Neural cell (in vitro differentiated cells): Measurements from ENCODE around the gene INTS11. TPM values are rescaled to one million over a fixed set of nuclear protein-coding genes. Genes with fewer than 3 reads are reported as not detected.

Source experiments
- H2AFZ ChIP-seq: fragments of 200-600, 300-800 bp; sonication (generic), shearing (Covaris generic); 2 replicates; pipeline ENCODE4 v1.6.0; 2014; ENCODE audit warnings: low read depth, mild to moderate bottlenecking, antibody characterized with exemption, low read length, moderate library complexity
- H3F3A ChIP-seq: fragments of 200-600 bp; shearing (Covaris generic); 2 replicates; pipeline ENCODE4 v1.6.1; 2016; ENCODE audit warnings: mild to moderate bottlenecking, moderate library complexity, mixed read lengths, antibody characterized with exemption, low read length; ENCODE audit not compliant: insufficient read depth, poor library complexity, severe bottlenecking
- H3K27ac ChIP-seq: fragments of 200-600, 300-800 bp; sonication (generic), shearing (Covaris generic); 2 replicates; pipeline ENCODE4 v1.5.1; 2014; ENCODE audit warnings: mild to moderate bottlenecking, low read length, moderate library complexity
- H3K27me3 ChIP-seq: fragments of 300-800, 200-600 bp; sonication (generic), shearing (Covaris generic); 2 replicates; pipeline ENCODE4 v1.6.0; 2014; ENCODE audit warnings: mild to moderate bottlenecking, low read depth, low read length, moderate library complexity; ENCODE audit not compliant: insufficient read depth
- H3K36me3 ChIP-seq: fragments of 300-800, 200-600 bp; sonication (generic), shearing (Covaris generic); 2 replicates; pipeline ENCODE4 v1.5.1; 2014; ENCODE audit warnings: mild to moderate bottlenecking, antibody characterized with exemption, low read length, moderate library complexity; ENCODE audit not compliant: insufficient read depth
- H3K4me2 ChIP-seq: fragments of 300-800, 200-600 bp; sonication (generic), shearing (Covaris generic); 2 replicates; pipeline ENCODE4 v1.6.0; 2014; ENCODE audit warnings: mild to moderate bottlenecking, low read length
- H3K4me3 ChIP-seq: fragments of 300-800, 200-600 bp; sonication (generic), shearing (Covaris generic); 2 replicates; pipeline ENCODE4 v1.5.1; 2014; ENCODE audit warnings: mild to moderate bottlenecking, low read length, moderate library complexity
- H3K79me2 ChIP-seq: fragments of 200-600 bp; shearing (Covaris generic); replicated peaks from 2 replicates; pipeline ENCODE4 v1.6.0; 2014; ENCODE audit warnings: mild to moderate bottlenecking, low read length, moderate library complexity; ENCODE audit not compliant: insufficient read depth
- H3K9ac ChIP-seq: fragments of 300-800, 200-600 bp; sonication (generic), shearing (Covaris generic); 2 replicates; pipeline ENCODE4 v1.6.1; 2016; ENCODE audit warnings: mild to moderate bottlenecking, low read length, mixed read lengths
- H3K9me2 ChIP-seq: fragments of 200-600 bp; shearing (Covaris generic); 2 replicates; pipeline ENCODE4 v1.6.1; 2016; ENCODE audit warnings: mild to moderate bottlenecking, low read length, mixed read lengths; ENCODE audit not compliant: insufficient read depth
- H3K9me3 ChIP-seq: fragments of 200-600, 300-800 bp; sonication (generic), shearing (Covaris generic); 2 replicates; pipeline ENCODE4 v1.6.1; 2016; ENCODE audit warnings: mild to moderate bottlenecking, mixed run types, low read length, moderate library complexity, mixed read lengths
- H4K20me1 ChIP-seq: fragments of 200-600 bp; shearing (Covaris generic); 2 replicates; pipeline ENCODE4 v1.6.1; 2016; ENCODE audit warnings: mild to moderate bottlenecking, mixed run types; ENCODE audit not compliant: insufficient read depth
- EP300 ChIP-seq: fragments of 450-650 bp; conservative IDR thresholded peaks from 2 replicates; pipeline ENCODE4 v1.6.1; 2014; ENCODE audit warnings: antibody characterized with exemption, mild to moderate bottlenecking, moderate library complexity; ENCODE audit not compliant: poor library complexity, severe bottlenecking
- EZH2 ChIP-seq: fragments of 200-600, 300-800 bp; shearing (Covaris generic), sonication (generic); IDR thresholded peaks from 2 replicates; pipeline ENCODE4 v1.6.1; 2014; ENCODE audit warnings: antibody characterized with exemption, low read length, borderline replicate concordance, mild to moderate bottlenecking; ENCODE audit not compliant: insufficient read depth, poor library complexity, severe bottlenecking
- MXI1 ChIP-seq: fragments of 450-650 bp; conservative IDR thresholded peaks from 2 replicates; pipeline ENCODE4 v1.6.1; 2014; ENCODE audit warnings: antibody characterized with exemption, mild to moderate bottlenecking; ENCODE audit not compliant: poor library complexity, severe bottlenecking
- POLR2AphosphoS5 ChIP-seq: IDR thresholded peaks from 2 replicates; pipeline ENCODE4 v1.6.1; 2012
- RAD21 ChIP-seq: fragments of 450-650 bp; conservative IDR thresholded peaks from 2 replicates; pipeline ENCODE4 v1.6.1; 2014; ENCODE audit warnings: antibody characterized with exemption, mild to moderate bottlenecking, moderate library complexity
- SMC3 ChIP-seq: fragments of 450-650 bp; conservative IDR thresholded peaks from 2 replicates; pipeline ENCODE4 v1.6.1; 2014; ENCODE audit warnings: antibody characterized with exemption, mild to moderate bottlenecking, moderate library complexity; ENCODE audit not compliant: poor library complexity
- TAF1 ChIP-seq: IDR thresholded peaks from 2 replicates; pipeline ENCODE4 v1.6.1; 2012; ENCODE audit warnings: low read depth
- polyA plus RNA-seq: library from polyadenylated mRNA; depleted of rRNA; stranded (reverse); fragments of >200 nt; gene quantifications from 2 replicates; pipeline ENCODE4 v1.2.3, GENCODE V29; 2014
- TF ChIP-seq, protein P1 (sequence below): fragments of 450-650 bp; IDR thresholded peaks from 2 replicates; pipeline ENCODE4 v1.5.1; 2014; ENCODE audit warnings: antibody characterized with exemption, mild to moderate bottlenecking, moderate library complexity; ENCODE audit not compliant: poor library complexity, severe bottlenecking
- TF ChIP-seq, protein P2 (sequence below): IDR thresholded peaks from 2 replicates; pipeline ENCODE4 v1.6.1; 2012; ENCODE audit warnings: borderline replicate concordance

Gene INTS11
- polyA plus RNA-seq, 1 donor from 2014 or later, result 131 TPM

DNA sequence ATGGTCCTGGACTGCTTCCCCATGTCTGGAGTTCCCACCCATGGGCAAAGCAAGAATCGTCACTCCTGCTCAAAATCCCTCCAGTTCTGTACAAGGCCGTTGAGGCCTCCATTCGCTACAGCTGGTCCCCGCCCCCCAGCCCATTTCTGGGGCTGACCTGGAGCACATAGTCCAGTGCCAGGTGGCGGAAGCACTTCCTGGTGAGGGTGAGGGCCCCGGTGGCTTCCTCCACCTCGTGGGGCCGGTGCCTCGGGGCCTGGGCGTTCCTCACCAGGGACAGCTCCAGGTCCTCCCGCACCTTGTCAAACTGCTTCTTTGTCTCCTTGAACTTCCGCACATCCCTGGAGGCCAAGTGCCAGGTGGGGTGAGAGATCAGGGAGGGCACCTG is 24.1 kb downstream of the INTS11 start:
- no peaks in the 10 kb centered on the region for H3K9me2 ChIP-seq
- no peak overlapping the region for H3K27ac ChIP-seq
- H3K9ac ChIP-seq, result no peak overlapping the region
- no peak overlapping the region for H2AFZ ChIP-seq
- H3K27me3 ChIP-seq, result no peaks in the 10 kb centered on the region
- H4K20me1 ChIP-seq, result peaks cover 2% of the 10 kb centered on the region
- H3K79me2 ChIP-seq, result peaks cover 15% of the 10 kb centered on the region
- no peak overlapping the region for H3K4me3 ChIP-seq
- TF ChIP-seq EZH2 (no peak), EP300 (no peak), RAD21 (no peak), TAF1 (no peak), SMC3 (no peak), MXI1 (no peak), POLR2AphosphoS5 (no peak)
- TF ChIP-seq, protein P1, sequence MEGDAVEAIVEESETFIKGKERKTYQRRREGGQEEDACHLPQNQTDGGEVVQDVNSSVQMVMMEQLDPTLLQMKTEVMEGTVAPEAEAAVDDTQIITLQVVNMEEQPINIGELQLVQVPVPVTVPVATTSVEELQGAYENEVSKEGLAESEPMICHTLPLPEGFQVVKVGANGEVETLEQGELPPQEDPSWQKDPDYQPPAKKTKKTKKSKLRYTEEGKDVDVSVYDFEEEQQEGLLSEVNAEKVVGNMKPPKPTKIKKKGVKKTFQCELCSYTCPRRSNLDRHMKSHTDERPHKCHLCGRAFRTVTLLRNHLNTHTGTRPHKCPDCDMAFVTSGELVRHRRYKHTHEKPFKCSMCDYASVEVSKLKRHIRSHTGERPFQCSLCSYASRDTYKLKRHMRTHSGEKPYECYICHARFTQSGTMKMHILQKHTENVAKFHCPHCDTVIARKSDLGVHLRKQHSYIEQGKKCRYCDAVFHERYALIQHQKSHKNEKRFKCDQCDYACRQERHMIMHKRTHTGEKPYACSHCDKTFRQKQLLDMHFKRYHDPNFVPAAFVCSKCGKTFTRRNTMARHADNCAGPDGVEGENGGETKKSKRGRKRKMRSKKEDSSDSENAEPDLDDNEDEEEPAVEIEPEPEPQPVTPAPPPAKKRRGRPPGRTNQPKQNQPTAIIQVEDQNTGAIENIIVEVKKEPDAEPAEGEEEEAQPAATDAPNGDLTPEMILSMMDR, result no peak
- TF ChIP-seq, protein P2, sequence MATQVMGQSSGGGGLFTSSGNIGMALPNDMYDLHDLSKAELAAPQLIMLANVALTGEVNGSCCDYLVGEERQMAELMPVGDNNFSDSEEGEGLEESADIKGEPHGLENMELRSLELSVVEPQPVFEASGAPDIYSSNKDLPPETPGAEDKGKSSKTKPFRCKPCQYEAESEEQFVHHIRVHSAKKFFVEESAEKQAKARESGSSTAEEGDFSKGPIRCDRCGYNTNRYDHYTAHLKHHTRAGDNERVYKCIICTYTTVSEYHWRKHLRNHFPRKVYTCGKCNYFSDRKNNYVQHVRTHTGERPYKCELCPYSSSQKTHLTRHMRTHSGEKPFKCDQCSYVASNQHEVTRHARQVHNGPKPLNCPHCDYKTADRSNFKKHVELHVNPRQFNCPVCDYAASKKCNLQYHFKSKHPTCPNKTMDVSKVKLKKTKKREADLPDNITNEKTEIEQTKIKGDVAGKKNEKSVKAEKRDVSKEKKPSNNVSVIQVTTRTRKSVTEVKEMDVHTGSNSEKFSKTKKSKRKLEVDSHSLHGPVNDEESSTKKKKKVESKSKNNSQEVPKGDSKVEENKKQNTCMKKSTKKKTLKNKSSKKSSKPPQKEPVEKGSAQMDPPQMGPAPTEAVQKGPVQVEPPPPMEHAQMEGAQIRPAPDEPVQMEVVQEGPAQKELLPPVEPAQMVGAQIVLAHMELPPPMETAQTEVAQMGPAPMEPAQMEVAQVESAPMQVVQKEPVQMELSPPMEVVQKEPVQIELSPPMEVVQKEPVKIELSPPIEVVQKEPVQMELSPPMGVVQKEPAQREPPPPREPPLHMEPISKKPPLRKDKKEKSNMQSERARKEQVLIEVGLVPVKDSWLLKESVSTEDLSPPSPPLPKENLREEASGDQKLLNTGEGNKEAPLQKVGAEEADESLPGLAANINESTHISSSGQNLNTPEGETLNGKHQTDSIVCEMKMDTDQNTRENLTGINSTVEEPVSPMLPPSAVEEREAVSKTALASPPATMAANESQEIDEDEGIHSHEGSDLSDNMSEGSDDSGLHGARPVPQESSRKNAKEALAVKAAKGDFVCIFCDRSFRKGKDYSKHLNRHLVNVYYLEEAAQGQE, result no peak
- H3K4me2 ChIP-seq, result no peak overlapping the region
- no peaks in the 10 kb centered on the region for H3F3A ChIP-seq
- H3K36me3 ChIP-seq, result no peaks in the 10 kb centered on the region
- no peaks in the 10 kb centered on the region for H3K9me3 ChIP-seq

DNA sequence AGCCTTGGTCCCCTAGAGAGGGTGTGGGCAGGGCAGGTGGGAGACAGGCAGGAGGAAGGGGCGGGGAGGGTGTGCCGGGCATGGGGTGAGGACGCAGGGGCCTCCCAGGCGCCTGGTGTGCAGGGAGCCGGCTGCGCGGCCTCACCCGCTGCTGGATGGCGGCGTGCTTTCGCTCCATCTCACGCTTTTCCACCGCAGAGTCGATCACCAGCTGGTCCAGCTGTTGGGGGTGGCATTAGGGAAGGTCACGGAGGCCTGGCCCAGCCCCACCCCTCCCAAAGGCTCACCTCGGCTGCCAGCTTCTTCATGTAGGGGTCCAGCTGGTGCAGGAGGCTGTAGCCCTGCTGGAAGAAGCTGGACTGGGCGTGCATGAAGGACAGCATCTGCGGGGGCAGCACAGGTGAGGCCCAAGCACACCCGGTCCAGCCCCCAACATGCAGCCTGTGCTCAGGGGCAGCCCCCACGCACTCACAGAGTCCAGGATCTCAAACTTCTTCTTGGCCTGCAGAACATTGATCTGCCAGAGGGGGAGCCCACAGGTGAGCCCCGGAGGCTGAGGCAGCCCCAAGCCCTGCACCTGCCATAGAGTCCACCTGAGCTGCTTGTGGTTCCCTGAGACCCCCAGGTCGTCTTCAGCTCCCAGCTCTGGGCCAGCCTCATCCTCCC is 24.6 kb downstream of the INTS11 start:
- H4K20me1 ChIP-seq, result peaks cover 2% of the 10 kb centered on the region
- H3K9me3 ChIP-seq, result no peaks in the 10 kb centered on the region
- H3K79me2 ChIP-seq, result peaks cover 9% of the 10 kb centered on the region
- H3F3A ChIP-seq, result no peaks in the 10 kb centered on the region
- H3K4me2 ChIP-seq, result no peak overlapping the region
- H2AFZ ChIP-seq, result no peak overlapping the region
- no peaks in the 10 kb centered on the region for H3K9me2 ChIP-seq
- no peaks in the 10 kb centered on the region for H3K27me3 ChIP-seq
- no peaks in the 10 kb centered on the region for H3K36me3 ChIP-seq
- H3K27ac ChIP-seq, result no peak overlapping the region
- no peak for TF ChIP-seq POLR2AphosphoS5
- TF ChIP-seq, protein P1, result peak; percentile 43
- no peak overlapping the region for H3K9ac ChIP-seq
- no peak overlapping the region for H3K4me3 ChIP-seq
